CD4-positive, alpha-beta T cell treated with Interferon gamma for 1 hour (primary cell): Measurements from ENCODE around the gene AGBL3.
"Not testable (repeated sequence)": the region's sequence is repeated elsewhere in the genome, so short reads cannot be mapped to it uniquely, and the experiment has no call there.

Experiments used
- DNase-seq: peaks from one replicate; pipeline ENCODE4 v3.0.0-alpha.2; 2020

The AGBL3 gene

DNA sequence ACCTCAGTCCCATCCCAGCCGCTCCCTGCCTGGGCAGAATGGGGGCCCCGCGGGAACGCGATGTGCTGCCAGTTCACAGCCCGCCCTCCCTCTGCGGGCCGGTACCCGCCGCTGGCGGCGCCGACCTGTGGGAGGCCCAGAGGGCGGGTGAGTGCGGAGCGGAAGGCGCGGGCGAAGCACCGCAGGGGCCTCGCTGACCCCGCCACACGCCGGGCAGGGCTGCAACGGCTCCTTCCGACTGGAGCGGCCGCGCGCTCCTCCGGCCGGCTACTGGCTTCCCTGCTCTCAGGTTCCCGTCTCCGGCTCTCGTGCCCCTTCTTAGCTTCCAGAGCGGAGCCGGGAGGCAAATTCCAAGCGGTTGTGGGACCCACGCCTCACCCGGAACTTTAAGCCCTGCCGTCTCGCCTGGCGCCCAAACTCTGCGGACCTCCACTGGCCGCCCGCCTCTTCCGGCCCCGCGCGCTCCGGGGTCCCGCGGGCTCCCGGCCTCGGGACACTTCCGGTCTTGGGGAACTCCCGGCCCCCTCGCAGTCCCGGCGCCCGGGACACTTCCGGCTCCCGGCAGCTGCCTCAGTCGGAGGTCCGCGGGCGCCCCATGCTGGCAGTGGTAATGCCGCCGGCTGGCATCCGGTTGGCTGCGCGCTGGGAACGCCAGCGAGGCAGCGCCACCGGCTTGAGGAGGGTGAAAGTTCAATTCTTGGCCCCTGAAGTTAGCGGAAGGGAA lies 184.1 kb downstream of the AGBL3 start, which contains the start of gene CYREN:
Gene CYREN, minus strand, starts transcription at position 434 of the 724 bp plus-strand sequence. CDS start 1,785 bp downstream, outside the sequence.
- peak; percentile 91 for DNase-seq

DNA sequence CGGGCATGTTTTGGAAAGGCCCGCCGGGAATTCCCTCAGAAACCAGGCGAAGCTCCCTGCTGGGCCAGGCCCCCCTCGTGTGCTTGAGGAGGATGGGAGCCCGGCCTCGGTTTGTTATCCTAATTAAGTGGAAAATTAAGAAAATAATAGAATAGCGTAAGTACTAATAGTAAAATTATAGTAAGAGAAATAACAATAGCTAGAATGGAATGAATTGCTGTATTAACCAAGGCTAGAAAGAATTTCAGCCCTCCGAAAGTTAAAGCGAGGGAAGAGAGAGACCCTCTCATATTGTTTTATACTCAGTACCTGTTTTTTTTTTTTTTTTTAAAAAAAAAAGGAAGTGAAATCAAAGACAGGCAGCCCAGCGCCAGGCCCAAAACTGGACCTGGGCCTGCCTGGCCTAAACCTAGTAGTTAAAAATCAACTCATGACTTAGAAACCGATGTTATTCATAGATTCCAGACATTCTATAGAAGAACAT lies 184.7 kb downstream of the AGBL3 start:
- not testable (repeated sequence) for DNase-seq

DNA sequence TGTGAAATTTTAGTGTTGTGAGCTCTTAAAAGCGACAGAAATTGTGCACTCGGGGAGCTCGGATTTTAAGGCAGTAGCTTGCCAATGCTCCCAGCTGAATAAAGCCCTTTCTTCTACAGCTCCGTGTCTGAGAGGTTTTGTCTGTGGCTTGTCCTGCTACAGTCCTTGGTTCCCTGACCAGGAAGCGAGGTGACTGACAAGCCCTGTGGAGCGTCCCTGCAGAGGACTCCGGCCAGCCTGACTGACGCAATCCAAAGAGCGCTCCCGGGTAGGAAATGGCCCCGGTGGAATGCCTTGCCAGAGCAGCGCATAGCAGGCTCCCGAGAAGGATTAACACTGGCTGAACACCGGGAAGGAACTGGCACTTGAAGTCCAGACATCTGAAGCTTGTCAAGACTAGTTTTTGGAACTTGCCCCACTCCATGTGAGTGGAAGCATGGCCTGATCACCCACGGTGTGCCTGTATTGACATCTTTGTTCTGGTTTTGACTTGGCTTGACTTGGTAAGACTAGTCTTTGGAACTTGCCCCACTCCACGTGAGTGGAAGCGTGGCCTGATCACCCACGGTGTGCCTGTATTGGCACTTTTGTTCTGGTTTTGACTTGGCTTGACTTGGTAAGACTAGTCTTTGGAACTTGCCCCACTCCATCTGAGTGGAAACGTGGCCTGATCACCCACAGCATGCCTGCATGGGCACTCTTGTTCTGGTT lies 185.4 kb downstream of the AGBL3 start:
- not testable (repeated sequence) for DNase-seq

DNA sequence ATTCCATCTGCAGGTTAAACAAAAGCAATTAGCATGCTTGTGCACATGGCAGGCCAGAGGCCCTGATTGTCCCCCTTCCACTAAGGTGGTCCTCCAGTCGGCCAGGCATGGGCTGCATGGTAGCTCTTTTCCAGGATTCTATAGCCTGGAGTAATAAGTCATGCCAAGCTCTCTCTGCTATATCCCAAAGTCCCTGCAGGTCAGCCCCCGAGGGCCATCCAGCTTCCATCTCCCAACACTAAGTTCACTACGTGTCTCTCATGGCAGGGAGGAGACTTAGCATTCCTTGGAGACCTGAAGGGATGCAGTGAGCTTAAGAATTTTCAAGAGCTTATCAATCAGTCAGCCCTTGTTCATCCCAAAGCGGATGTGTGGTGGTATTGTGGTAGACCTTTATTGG lies 187.6 kb downstream of the AGBL3 start:
- not testable (repeated sequence) for DNase-seq

DNA sequence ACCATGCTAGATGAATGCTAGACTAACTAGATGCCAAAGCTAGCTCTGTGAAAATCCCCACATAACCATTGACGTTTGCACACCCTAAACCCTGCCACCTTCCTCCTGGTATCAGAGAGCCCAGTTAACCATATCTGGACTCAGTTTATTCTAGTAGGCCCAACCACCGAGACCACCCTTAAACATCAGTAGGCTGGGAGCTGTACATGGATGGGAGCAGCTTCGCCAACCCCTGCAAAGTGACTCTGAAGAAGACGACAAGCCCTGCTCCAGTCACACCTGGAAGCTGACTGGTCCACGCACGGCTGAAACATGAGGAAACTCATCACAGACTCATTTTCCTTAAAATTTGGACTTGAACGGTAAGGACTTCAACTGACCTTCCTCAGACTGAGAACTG lies 188.6 kb downstream of the AGBL3 start:
- DNase-seq = no peak

DNA sequence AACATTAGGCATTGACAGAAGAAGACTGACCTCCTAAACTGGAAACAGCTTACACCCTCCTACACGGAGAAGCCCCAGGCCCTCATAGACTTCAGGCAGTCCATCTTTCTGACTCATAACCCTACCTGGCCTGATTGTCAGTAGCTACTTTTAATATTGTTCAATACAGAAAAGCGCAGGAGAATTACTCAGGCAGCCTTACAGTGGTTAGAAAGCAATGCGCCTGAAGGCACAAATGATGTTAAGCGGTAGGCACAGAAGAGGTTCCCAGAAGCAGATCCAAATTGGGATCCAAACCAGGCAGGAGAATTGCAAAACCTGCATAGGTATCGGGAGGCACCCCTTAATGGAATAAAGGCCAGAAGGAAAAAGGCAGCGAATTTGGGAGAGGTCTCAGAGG lies 189.6 kb downstream of the AGBL3 start:
- no peak for DNase-seq

DNA sequence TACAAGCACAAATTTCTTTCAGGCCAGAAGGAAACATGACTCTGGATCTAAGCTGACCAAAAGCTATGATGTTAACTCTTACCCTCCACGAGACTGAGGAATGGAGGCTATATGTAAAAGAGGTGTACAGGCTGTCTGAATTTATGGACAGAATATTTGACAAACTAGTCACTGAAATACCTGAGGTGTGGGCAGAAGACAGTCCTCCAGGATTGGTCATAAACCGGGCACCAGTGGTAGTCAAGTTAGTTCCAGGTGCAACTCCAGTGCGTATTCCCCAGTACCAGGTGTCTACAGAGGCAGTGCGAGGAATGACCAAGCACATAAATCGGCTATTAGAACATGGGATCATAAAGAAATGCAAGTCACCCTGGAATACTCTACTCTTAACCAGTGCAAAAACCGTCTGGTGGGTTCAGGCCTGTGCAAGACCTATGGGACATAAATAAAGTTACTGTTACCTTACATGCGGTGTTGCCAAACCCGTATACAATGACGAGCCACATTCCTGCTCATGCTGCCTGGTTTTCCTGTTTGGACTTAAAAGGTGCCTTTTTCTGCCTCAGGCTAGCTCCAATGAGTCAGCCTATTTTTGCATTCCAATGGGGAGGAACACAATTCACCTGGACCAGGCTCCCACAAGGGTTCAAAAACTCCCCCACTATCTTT lies 190.9 kb downstream of the AGBL3 start:
- DNase-seq = no peak

DNA sequence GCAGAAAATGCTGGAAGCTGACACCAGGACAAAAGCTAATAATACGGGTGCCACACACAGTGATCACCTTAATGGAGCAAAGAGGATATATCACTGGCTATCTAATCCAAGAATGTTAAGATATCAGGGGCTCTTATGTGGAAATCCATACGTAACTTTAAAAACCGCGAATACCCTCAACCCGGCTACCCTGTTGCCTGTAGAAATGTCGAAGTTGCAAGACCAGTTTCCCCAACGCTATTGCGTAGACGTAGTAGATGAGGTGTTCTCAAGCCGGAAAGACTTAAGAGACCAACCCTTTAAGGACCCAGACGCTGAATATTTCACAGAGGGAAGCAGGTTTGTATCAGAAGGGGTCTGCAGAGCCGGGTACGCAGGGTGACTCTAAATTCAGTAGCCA lies 192.1 kb downstream of the AGBL3 start:
- no peak for DNase-seq

DNA sequence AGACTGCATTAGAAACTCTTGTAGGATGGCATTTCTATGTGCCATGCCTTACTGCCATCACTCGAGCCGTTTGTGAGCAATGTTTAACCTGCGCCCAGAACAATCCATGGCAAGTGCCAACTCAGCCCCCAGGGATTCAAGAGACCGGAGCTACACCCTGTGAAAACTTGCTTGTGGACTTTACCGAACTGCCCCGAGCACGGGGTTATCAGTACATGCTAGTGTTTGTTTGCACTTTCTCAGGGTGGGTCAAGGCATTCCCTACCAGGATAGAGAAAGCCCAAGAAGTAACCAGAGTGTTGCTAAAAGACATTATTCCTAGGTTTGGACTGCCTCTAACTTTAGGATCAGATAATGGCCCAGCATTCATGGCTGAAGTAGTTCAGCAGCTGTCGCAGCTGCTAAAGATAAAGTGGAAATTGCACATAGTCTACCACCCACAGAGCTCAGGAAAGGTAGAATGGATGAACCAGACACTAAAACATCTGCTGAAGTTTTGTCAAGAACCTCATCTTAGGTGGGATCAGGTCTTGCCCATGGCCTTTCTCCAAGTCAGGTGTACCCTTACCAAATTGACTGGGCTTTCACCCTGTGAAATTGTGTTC lies 193.1 kb downstream of the AGBL3 start:
- DNase-seq = no peak

DNA sequence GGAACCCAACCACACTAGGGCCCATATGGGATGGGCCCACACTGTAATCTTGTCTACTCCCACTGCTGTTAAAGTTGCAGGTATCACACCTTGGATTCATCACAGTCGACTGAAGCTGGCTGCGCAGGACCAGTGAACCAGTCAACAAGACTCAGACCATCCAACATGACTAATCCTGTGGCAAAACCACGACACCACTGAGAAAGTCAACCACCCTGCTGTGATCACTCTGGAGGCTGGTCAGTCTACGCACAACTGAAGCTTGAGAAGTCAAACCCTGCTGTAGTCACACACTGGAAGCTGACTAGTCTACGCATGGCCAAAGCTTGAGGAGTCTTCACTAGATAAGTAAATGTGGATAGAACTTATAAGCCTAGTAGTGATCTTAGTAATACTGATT lies 193.8 kb downstream of the AGBL3 start:
- DNase-seq = no peak

DNA sequence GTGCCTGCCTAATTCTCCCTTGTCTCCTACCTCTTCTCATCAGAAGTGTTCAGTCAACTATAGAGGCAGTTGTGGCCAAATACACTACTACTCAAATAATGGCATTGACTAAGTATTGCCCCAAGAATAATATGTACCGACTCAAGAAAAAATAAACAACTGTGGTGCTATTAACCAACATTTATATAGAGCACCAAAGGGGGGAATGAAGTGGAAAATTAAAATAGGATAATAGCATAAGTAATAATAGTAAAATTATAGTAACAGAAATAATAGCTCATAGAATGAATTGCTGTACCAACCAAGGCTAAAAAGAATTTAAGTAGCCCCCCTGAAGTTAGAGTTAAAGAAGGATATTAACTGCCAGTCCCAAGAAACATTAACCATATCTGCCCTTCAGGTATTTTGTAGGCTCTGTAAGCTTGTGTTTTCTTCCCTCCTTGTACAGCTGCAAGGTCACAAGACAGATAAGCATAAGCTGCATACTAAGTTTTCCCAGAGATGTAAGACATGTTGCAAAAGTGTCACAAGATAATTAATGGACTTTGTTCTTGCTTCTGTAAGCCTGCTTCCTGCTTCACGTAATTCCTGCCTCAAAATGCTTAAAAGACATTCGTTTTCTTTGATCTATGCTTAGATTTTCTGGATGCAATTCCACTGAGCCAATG lies 195.1 kb downstream of the AGBL3 start:
- no peak for DNase-seq

DNA sequence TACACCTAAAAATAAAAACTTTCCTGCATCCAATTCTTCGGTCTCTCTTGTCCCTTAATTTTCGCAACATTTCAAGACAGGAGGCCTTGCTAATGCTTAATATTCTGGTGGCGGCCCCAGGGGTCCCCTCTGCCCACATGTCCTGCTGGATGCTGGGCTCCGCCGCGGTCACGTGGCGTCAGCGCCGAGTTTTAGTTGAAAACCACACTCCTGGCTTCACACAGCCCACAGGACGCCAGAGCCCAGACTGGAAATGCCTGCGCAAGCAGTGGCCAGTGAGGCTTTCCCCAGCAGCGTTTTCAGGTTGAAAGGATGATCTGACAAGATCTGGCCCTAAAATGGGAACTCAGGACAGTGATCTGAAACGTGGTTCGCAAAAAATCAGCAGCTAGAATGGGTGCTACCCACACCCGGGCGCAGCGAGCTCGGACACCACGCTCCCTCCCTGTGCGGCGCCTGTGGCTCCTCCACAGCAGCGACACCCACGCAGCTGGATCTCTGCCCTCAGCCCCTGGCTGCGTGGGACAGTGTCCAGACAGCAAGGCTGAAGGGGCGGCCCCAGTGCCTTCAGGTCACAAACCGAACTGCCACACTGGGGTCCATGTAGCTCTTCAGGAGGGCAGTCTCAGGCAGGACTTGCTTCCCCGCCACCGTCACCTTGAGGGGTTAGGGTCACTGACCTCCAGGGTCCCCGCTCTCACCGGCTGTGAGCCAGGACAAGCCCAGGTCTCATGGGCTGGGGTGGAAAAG lies 195.8 kb downstream of the AGBL3 start:
- DNase-seq = no peak

DNA sequence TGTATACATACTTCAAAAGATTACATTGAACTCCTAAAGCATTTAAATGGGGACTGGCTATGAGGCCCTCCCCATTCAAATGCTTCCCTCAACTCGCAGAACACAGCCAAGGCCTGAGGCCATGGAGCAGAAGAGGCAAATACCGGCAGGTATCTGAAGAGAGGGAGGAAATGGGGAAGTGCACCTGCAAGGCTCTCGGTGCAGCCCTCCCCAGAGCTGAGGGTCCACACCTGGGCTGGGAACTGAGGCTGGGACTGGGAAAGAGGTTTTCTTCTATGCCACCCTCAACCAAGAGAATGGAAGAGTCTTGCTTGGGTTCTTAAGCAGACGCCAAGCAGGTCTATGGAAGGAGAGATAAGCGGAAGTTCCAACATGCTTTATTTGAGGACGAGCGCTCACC lies 197.2 kb downstream of the AGBL3 start:
- DNase-seq = no peak

DNA sequence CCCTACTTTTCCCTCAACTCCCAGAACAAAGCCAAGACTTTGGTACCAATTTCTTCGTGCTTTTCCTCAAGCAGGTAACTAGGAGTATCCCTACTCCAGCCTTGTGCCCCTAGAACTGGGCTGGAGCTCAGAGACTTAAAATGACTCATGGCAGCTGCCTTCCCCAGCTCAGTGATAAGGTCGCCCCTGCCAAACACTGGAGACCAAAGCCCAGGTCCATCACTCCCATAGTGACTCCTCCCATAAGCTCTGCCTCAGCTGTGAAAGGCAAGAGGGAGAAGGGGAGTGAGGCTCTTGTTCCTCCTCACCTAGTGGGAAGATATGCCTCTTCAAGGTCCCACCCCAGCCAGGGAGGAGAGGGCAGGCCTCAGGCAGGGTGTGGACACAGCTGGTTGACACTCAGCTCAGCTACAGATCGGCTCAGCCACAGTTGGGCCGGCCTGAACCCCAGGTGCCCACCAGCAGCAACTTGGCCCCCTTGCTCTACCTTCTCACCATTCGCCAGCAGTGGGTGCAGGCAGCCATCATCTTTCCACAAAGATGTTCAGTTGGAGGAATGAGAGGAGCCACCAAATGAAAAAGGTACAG lies 198.0 kb downstream of the AGBL3 start:
- no peak for DNase-seq
